Vagina (tissue), 2 donors: ENCODE results near the gene HPX.

Experiments
- POLR2A ChIP-seq, 2 donors: fragments of 450-650 bp; IDR thresholded peaks; one replicate each; pipeline ENCODE4 v1.6.1; 2017; ENCODE audit warnings: antibody characterized with exemption in 2 of 2, mild to moderate bottlenecking in 2 of 2, moderate library complexity in 2 of 2
- TF ChIP-seq, protein P1 (sequence below), 3 experiments: fragments of 450-650 bp in 2 of 3; fragments of 200-600 bp in 1 of 3; sonication (generic) in 1 of 3; IDR thresholded peaks; one replicate each; pipeline ENCODE4 v1.5.1; 2017 to 2019; ENCODE audit warnings: antibody characterized with exemption in 3 of 3, mild to moderate bottlenecking in 2 of 3, moderate library complexity in 2 of 3

DNA sequence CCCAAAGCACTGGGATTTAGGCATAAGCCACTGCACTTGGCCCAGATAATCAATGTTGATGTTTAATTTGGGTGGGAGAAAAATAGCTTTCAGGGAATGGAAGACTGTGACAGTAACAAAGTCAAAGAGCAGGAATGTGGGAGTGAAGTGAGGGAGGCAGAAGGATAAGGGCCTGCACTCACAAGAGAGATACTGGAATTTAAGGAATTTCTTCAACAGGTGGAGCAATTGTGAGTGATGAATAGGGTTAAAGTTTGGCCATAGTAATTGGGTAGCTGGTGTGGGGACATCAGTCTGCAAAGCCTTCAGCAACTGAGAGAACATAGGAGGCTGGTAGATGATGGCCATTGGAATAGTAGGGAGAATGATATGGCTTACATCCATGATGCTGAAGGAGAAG lies 13.3 kb downstream of the HPX start:
- TF ChIP-seq, protein P1, sequence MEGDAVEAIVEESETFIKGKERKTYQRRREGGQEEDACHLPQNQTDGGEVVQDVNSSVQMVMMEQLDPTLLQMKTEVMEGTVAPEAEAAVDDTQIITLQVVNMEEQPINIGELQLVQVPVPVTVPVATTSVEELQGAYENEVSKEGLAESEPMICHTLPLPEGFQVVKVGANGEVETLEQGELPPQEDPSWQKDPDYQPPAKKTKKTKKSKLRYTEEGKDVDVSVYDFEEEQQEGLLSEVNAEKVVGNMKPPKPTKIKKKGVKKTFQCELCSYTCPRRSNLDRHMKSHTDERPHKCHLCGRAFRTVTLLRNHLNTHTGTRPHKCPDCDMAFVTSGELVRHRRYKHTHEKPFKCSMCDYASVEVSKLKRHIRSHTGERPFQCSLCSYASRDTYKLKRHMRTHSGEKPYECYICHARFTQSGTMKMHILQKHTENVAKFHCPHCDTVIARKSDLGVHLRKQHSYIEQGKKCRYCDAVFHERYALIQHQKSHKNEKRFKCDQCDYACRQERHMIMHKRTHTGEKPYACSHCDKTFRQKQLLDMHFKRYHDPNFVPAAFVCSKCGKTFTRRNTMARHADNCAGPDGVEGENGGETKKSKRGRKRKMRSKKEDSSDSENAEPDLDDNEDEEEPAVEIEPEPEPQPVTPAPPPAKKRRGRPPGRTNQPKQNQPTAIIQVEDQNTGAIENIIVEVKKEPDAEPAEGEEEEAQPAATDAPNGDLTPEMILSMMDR (IDR thresholded peaks at IDR 0.05), result no peak
- TF ChIP-seq POLR2A (IDR thresholded peaks at IDR 0.05), result no peak
